Smooth muscle cell (in vitro differentiated cells): ENCODE measurements around the gene KLHDC7A. TPM values are rescaled to one million over a fixed set of nuclear protein-coding genes. Genes with fewer than 3 reads are reported as not detected.

Experiments used
- DNase-seq: peaks from one replicate; lab custom pipeline; 2025; ENCODE audit not compliant: unreplicated experiment; lab: John Stamatoyannopoulos, UW
- H2AFZ ChIP-seq: fragments of 200-600 bp; sonication (generic); 2 replicates; pipeline ENCODE4 v1.6.0; 2016; ENCODE audit warnings: antibody characterized with exemption, low read depth, mild to moderate bottlenecking
- H3F3A ChIP-seq: fragments of 200-600 bp; sonication (generic); 2 replicates; pipeline ENCODE4 v1.6.0; 2017; ENCODE audit warnings: antibody characterized with exemption, low read depth
- H3K27ac ChIP-seq: fragments of 200-600 bp; sonication (generic); 2 replicates; pipeline ENCODE4 v1.5.1; 2016; ENCODE audit warnings: low read depth, mild to moderate bottlenecking
- H3K27me3 ChIP-seq: fragments of 200-600 bp; sonication (generic); 2 replicates; pipeline ENCODE4 v1.6.1; 2016; ENCODE audit warnings: low read depth, mild to moderate bottlenecking
- H3K36me3 ChIP-seq: fragments of 200-600 bp; sonication (generic); 2 replicates; pipeline ENCODE4 v1.5.1; 2016; ENCODE audit warnings: low read depth
- H3K4me1 ChIP-seq: fragments of 200-600 bp; sonication (generic); 2 replicates; pipeline ENCODE4 v1.5.1; 2016; ENCODE audit warnings: low read depth
- H3K4me2 ChIP-seq: fragments of 200-600 bp; sonication (generic); 2 replicates; pipeline ENCODE4 v1.6.0; 2016; ENCODE audit warnings: mild to moderate bottlenecking
- H3K4me3 ChIP-seq: fragments of 200-600 bp; sonication (generic); 2 replicates; pipeline ENCODE4 v1.5.1; 2016; ENCODE audit warnings: mild to moderate bottlenecking
- H3K79me2 ChIP-seq: fragments of 200-600 bp; sonication (generic); 2 replicates; pipeline ENCODE4 v1.6.0; 2016; ENCODE audit warnings: low read depth, mild to moderate bottlenecking
- H3K9ac ChIP-seq: fragments of 200-600 bp; sonication (generic); 2 replicates; pipeline ENCODE4 v1.6.0; 2016; ENCODE audit warnings: low read depth
- H3K9me3 ChIP-seq: fragments of 200-600 bp; sonication (generic); replicated peaks from 2 replicates; pipeline ENCODE4 v1.5.1; 2016; ENCODE audit warnings: low read depth
- H4K20me1 ChIP-seq: fragments of 200-600 bp; sonication (generic); 2 replicates; pipeline ENCODE4 v1.6.0; 2016; ENCODE audit warnings: low read depth
- WGBS: methylation state at CpG from one replicate; pipeline ENCODE4 v1.1.7; 2016; ENCODE audit warnings: low lambda C conversion rate; 5-methylcytosine and 5-hydroxymethylcytosine counted together
- polyA plus RNA-seq: library from polyadenylated mRNA; unstranded; fragments of >200 nt; fragmentation: Nextera tagmentation; extraction: Ambion mirVana; gene quantifications from 2 replicates; pipeline ENCODE4 v1.2.1, GENCODE V29; 2016
- total RNA-seq: library from RNA; depleted of rRNA; stranded (reverse); fragments of >200 nt; gene quantifications from 2 replicates; pipeline ENCODE4 v1.2.3, GENCODE V29; 2014
- TF ChIP-seq, protein P1 (sequence below): fragments of 200-600 bp; sonication (generic); IDR thresholded peaks from 2 replicates; pipeline ENCODE4 v1.5.1; 2017; ENCODE audit warnings: borderline replicate concordance, mild to moderate bottlenecking, antibody characterized with exemption; ENCODE audit not compliant: insufficient read depth, poor library complexity, severe bottlenecking

KLHDC7A gene
- total and polyA plus RNA-seq, 2 experiments from 2014 or later = 0.41 TPM; not detected in 1

DNA sequence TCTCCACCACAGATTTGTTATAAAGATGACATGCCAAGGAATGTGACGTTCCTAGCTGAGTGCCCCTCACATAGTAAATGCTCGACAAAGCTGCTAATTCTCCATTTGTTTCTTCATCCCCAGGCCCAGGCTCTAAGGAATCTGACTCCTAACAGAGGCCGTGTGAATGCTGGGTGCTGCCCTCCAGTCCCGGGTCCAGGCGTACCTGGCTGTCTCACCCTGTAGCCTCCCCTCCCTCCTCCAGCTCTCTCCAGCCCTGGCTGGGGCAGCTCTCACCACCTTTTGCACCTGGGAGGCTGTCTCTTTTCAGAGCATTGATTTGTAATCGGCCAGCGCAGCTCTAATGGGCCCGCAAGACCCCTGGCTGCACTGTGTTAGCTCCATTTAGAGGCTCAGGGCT is 11.2 kb upstream of the KLHDC7A start:
- Histone ChIP-seq H3K4me1 (no peaks in the 10 kb centered on the region), H3K9ac (no peak overlapping the region), H3K27ac (no peak overlapping the region), H3K9me3 (no peaks in the 10 kb centered on the region), H2AFZ (no peak overlapping the region), H3K27me3 (no peaks in the 10 kb centered on the region), H3K36me3 (no peaks in the 10 kb centered on the region), H3K79me2 (no peaks in the 10 kb centered on the region), H3K4me3 (no peak overlapping the region), H3F3A (no peaks in the 10 kb centered on the region), H4K20me1 (no peaks in the 10 kb centered on the region), H3K4me2 (no peak overlapping the region)
- TF ChIP-seq, protein P1, sequence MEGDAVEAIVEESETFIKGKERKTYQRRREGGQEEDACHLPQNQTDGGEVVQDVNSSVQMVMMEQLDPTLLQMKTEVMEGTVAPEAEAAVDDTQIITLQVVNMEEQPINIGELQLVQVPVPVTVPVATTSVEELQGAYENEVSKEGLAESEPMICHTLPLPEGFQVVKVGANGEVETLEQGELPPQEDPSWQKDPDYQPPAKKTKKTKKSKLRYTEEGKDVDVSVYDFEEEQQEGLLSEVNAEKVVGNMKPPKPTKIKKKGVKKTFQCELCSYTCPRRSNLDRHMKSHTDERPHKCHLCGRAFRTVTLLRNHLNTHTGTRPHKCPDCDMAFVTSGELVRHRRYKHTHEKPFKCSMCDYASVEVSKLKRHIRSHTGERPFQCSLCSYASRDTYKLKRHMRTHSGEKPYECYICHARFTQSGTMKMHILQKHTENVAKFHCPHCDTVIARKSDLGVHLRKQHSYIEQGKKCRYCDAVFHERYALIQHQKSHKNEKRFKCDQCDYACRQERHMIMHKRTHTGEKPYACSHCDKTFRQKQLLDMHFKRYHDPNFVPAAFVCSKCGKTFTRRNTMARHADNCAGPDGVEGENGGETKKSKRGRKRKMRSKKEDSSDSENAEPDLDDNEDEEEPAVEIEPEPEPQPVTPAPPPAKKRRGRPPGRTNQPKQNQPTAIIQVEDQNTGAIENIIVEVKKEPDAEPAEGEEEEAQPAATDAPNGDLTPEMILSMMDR = no peak
- DNase-seq = no peak
- 89% methylated on average over 8 of the region's 8 CpGs for WGBS

DNA sequence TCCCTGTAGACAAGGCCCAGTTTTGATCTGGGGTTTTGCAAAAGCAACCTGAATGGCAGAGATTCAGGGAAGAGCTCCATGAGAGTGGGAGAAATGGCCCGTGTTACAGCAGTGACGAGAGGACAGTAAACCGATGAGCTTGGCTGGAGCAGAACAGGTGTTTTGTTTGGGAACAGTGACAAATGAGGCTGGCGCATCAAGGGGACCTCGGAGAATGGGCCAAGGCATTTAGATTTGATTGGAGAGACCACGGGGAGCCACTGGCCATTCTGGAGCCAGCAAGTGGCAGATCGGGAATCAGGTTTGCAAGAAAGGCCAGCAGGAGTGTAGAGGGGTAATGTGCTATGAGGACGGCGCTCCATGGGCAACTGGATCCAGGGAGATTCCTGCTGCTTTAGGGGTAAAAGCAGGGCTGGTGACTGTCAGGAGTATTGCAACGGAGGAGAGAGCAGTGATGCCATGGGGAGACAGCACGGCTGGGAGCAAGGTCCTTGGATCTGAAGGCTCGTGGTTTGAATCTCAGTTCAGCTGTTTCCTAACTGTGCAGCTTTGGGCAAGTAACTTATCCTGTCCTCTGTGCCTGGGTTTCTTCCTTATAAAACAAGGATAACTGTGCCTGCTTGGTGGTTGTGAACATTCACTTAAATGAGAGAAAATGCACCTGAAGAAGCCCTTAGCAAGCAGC is 9.9 kb upstream of the KLHDC7A start:
- no peaks in the 10 kb centered on the region for H3K4me1 ChIP-seq
- no peaks in the 10 kb centered on the region for H4K20me1 ChIP-seq
- H3K4me2 ChIP-seq = no peak overlapping the region
- no peak overlapping the region for H3K9ac ChIP-seq
- TF ChIP-seq, protein P1 = no peak
- 84% methylated on average over 12 of the region's 12 CpGs for WGBS
- no peaks in the 10 kb centered on the region for H3K27me3 ChIP-seq
- H2AFZ ChIP-seq = no peak overlapping the region
- no peak overlapping the region for H3K4me3 ChIP-seq
- H3K9me3 ChIP-seq = no peaks in the 10 kb centered on the region
- no peaks in the 10 kb centered on the region for H3K36me3 ChIP-seq
- no peak for DNase-seq
- H3K79me2 ChIP-seq = no peaks in the 10 kb centered on the region
- no peaks in the 10 kb centered on the region for H3F3A ChIP-seq
- no peak overlapping the region for H3K27ac ChIP-seq

DNA sequence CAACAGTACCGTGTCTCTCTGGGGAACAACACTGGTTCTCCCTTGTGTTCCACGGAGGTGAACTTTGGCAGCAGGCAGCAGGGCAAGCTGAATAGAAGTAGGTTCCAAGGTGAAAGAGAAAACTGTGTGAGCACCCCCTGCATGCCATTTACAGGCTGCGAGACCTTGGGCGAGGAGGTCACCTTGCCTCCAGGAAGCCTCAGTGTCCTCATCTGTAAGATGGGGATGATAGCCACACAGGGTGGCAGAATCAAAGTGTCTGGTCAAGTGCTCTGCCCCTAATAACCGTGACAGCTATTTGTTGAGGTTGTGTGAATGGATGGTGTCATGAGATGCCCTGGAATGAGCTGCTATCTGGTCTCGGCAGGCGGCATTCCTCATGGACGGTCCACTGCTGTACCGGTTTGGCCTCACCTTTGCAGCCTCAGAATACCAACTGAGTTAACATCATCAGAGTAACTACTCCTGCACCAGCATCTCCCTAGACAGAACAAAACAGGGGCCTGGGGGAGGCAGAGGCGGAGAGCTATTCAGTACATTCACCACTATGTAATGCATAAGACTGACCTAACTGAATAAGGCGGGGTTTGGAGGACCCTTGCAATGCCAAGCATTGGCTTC is 7.4 kb upstream of the KLHDC7A start:
- TF ChIP-seq, protein P1 = no peak
- no peaks in the 10 kb centered on the region for H3K4me1 ChIP-seq
- H3K4me3 ChIP-seq = no peak overlapping the region
- H3K9ac ChIP-seq = no peak overlapping the region
- no peak overlapping the region for H3K27ac ChIP-seq
- no peak for DNase-seq
- H3K27me3 ChIP-seq = no peaks in the 10 kb centered on the region
- H3K4me2 ChIP-seq = no peak overlapping the region
- 77% methylated on average over 11 of the region's 11 CpGs for WGBS
- no peaks in the 10 kb centered on the region for H3F3A ChIP-seq
- H3K36me3 ChIP-seq = no peaks in the 10 kb centered on the region
- no peaks in the 10 kb centered on the region for H3K9me3 ChIP-seq
- no peak overlapping the region for H2AFZ ChIP-seq
- no peaks in the 10 kb centered on the region for H3K79me2 ChIP-seq
- H4K20me1 ChIP-seq = no peaks in the 10 kb centered on the region
